Measurements from ENCODE around the gene CPED1. TPM values are rescaled to one million over a fixed set of nuclear protein-coding genes. Genes with fewer than 3 reads are reported as not detected.

The CPED1 gene
- total and polyA plus RNA-seq, 10 of the 15 experiments (the other 5 are each of a cell fraction or from before 2014, with no cell fraction given) = 0.01 to 0.77 (median 0.10) TPM; not detected in 1

DNA sequence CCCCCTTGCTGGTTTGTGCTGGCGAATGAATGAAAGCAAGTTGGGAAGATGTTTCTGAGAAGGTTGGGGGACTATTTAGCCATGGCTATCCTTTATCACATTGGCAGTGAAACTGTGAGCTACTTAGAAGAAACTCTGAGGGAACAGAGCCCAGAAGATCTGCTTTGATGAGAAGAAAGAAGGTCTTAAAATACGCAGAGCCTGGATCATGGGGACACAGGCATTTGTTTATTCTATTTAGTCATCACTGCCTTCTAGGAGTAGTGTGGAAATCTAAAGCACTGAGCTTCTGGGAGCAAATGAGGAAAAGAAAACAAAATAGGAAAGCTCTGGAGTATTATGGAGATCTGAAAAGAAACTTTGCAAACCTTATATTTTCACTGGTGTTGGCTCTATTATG is 28.5 kb downstream of the CPED1 start:
- H3K79me2 ChIP-seq (ENCODE audit: control insufficient read depth, insufficient read depth, low read length) = no peaks in the 10 kb centered on the region
- intact Hi-C loops (cut with micrococcal nuclease; ENCODE audit: unreplicated experiment) = no loop called here
- in situ Hi-C loops (cut with MboI) = no loop called here
- CTCF ChIA-PET = interaction anchor here (0.7 to 1.3 kb wide), 3 partner anchors 12 to 225 kb away, joined by 3 to 4 read pairs (median 3); no protein-coding TSS in a partner anchor
- ATAC-seq (no peak), FAIRE-seq (no peak), DNase-seq (ENCODE audit: low read depth, low spot score) (no peak)
- 67% methylated on average over 2 of the region's 2 CpGs for WGBS (ENCODE audit: insufficient coverage, insufficient replicate concordance, low lambda C conversion rate, missing lambda C conversion rate)
- no peaks in the 10 kb centered on the region for H3K27me3 ChIP-seq (replicated peaks in 1 of 2; ENCODE audit: control insufficient read depth in 2 of 2, insufficient read depth in 2 of 2, low read length in 1 of 2)
- no peaks in the 10 kb centered on the region for H4K20me1 ChIP-seq (ENCODE audit: control insufficient read depth, insufficient read depth)
- no peaks in the 10 kb centered on the region for H3K9me3 ChIP-seq (replicated peaks; ENCODE audit: control insufficient read depth, insufficient read depth, low read length)
- POLR2A ChIA-PET = interaction anchor here (0.9 kb wide), 1 partner anchor 9 kb away, joined by 6 read pairs; no protein-coding TSS in a partner anchor
- H2AFZ ChIP-seq (ENCODE audit: control insufficient read depth, low read depth, low read length) = no peak overlapping the region
- no TSS peak for BruUV-seq (replicated peaks)
- SMC1A ChIA-PET (ENCODE audit: uncharacterized antibody, unreplicated experiment) = interaction anchor here (1.0 kb wide), 1 partner anchor 10 kb away, joined by 3 read pairs; no protein-coding TSS in a partner anchor
- H3K36me3 ChIP-seq (ENCODE audit: control insufficient read depth in 2 of 2, insufficient read depth in 2 of 2, low read length in 1 of 2) = no peaks in the 10 kb centered on the region
- no peak overlapping the region for H3K27ac ChIP-seq (ENCODE audit: control insufficient read depth, insufficient read depth)
- no peaks in the 10 kb centered on the region for H3K4me1 ChIP-seq (ENCODE audit: control insufficient read depth, insufficient read depth, low read length)
- no peak overlapping the region for H3K4me2 ChIP-seq (ENCODE audit: control insufficient read depth, insufficient read depth)
- H3K9ac ChIP-seq (ENCODE audit: control insufficient read depth, insufficient read depth, low read length) = no peak overlapping the region
- RAD21 ChIA-PET (ENCODE audit: unreplicated experiment) = no interaction called here
- H3K4me3 ChIP-seq = no peak overlapping the region
- TF ChIP-seq STAT1 (conservative IDR thresholded peaks at IDR 0.05) (no peak), SPI1 (IDR thresholded peaks at IDR 0.05; ENCODE audit: borderline replicate concordance, insufficient read depth, low read depth, low read length) (no peak), BMI1 (IDR thresholded peaks at IDR 0.05; ENCODE audit: borderline replicate concordance) (no peak), IRF4 (IDR thresholded peaks at IDR 0.05; ENCODE audit: low read depth, low read length) (no peak)

GRCh38 chr7:121017586-121017985 is 29.1 kb downstream of the CPED1 start:
- ChIA-PET RAD21 (ENCODE audit: unreplicated experiment) (no interaction called here), SMC1A (ENCODE audit: uncharacterized antibody, unreplicated experiment) (interaction anchor here (1.0 kb wide), 1 partner anchor 10 kb away, joined by 3 read pairs; no protein-coding TSS in a partner anchor), POLR2A (interaction anchor here (0.9 kb wide), 1 partner anchor 10 kb away, joined by 6 read pairs; no protein-coding TSS in a partner anchor), CTCF (interaction anchor here (1.2 to 1.3 kb wide), 2 partner anchors 28 to 225 kb away, joined by 3 to 4 read pairs; no protein-coding TSS in a partner anchor)
- no peak for DNase-seq (ENCODE audit: low read depth, low spot score)
- TF ChIP-seq CBX5 (IDR thresholded peaks at IDR 0.05; ENCODE audit: low read depth) (no peak), ZNF274 (IDR thresholded peaks at IDR 0.05; ENCODE audit: insufficient read depth, insufficient read length) (no peak), RELA (IDR thresholded peaks at IDR 0.05; ENCODE audit: borderline replicate concordance, partially characterized antibody) (no peak), CBFB (IDR thresholded peaks at IDR 0.05; ENCODE audit: low read depth) (no peak)
- Histone ChIP-seq H3K36me3 (ENCODE audit: control insufficient read depth in 2 of 2, insufficient read depth in 2 of 2, low read length in 1 of 2) (no peaks in the 10 kb centered on the region), H3K79me2 (ENCODE audit: control insufficient read depth, insufficient read depth, low read length) (no peaks in the 10 kb centered on the region), H3K9me3 (replicated peaks; ENCODE audit: control insufficient read depth, insufficient read depth, low read length) (no peaks in the 10 kb centered on the region), H2AFZ (ENCODE audit: control insufficient read depth, low read depth, low read length) (no peak overlapping the region), H3K9ac (ENCODE audit: control insufficient read depth, insufficient read depth, low read length) (no peak overlapping the region), H3K27me3 (replicated peaks in 1 of 2; ENCODE audit: control insufficient read depth in 2 of 2, insufficient read depth in 2 of 2, low read length in 1 of 2) (no peaks in the 10 kb centered on the region), H3K4me2 (ENCODE audit: control insufficient read depth, insufficient read depth) (no peak overlapping the region), H4K20me1 (ENCODE audit: control insufficient read depth, insufficient read depth) (no peaks in the 10 kb centered on the region), H3K4me1 (ENCODE audit: control insufficient read depth, insufficient read depth, low read length) (no peaks in the 10 kb centered on the region), H3K4me3 (no peak overlapping the region), H3K27ac (ENCODE audit: control insufficient read depth, insufficient read depth) (no peak overlapping the region)
- BruUV-seq (replicated peaks) = no TSS peak
- WGBS (ENCODE audit: insufficient coverage, insufficient replicate concordance, low lambda C conversion rate, missing lambda C conversion rate) = 92% methylated on average over 1 of the region's 1 CpG
- in situ Hi-C loops (cut with MboI) = no loop called here
- intact Hi-C loops (cut with micrococcal nuclease; ENCODE audit: unreplicated experiment) = no loop called here
- ATAC-seq = no peak
- FAIRE-seq = no peak
